OCI-LY7 (cell line): Measurements from ENCODE around the gene SLC19A1. TPM values are rescaled to one million over a fixed set of nuclear protein-coding genes. Genes with fewer than 3 reads are reported as not detected.

Experiments
- BruUV-seq: library from RNA; stranded (reverse); fragments of 400-500 nt; replicated peaks from 2 replicates; lab custom pipeline; 2021; lab: Mats Ljungman, UMichigan
- CTCF ChIA-PET: fragments of 300-600 bp; sonication (Branson Sonifier 250); formaldehyde crosslinking; loops from one replicate; lab custom pipeline; 2022; ENCODE audit warnings: antibody characterized with exemption; ENCODE audit not compliant: unreplicated experiment; lab: Charles Lee
- POLR2A ChIA-PET: fragments of 300-600 bp; sonication (Branson Sonifier 250); formaldehyde crosslinking; loops from one replicate; lab custom pipeline; 2022; ENCODE audit warnings: antibody characterized with exemption; lab: Charles Lee
- DNase-seq: peaks from one replicate; pipeline ENCODE4 v3.0.0-alpha.2; 2015; ENCODE audit warnings: low spot score
- H2AFZ ChIP-seq: fragments of 200-600 bp; sonication (generic), shearing (Covaris generic); 2 replicates; pipeline ENCODE4 v1.6.1; 2014; ENCODE audit warnings: mild to moderate bottlenecking, antibody characterized with exemption, low read length, moderate library complexity
- H3K27ac ChIP-seq: fragments of 200-600 bp; sonication (generic); 2 replicates; pipeline ENCODE4 v1.5.1; 2014; ENCODE audit warnings: mixed run types, low read depth, mild to moderate bottlenecking, moderate library complexity, low read length, inconsistent platforms; ENCODE audit not compliant: poor library complexity, severe bottlenecking
- H3K36me3 ChIP-seq: fragments of 200-600 bp; sonication (generic); 2 replicates; pipeline ENCODE4 v1.6.1; 2014; ENCODE audit warnings: mild to moderate bottlenecking, antibody characterized with exemption, low read length, moderate library complexity, mixed read lengths; ENCODE audit not compliant: insufficient read depth
- H3K4me1 ChIP-seq: fragments of 200-600 bp; sonication (generic); 2 replicates; pipeline ENCODE4 v1.5.1; 2014; ENCODE audit warnings: mild to moderate bottlenecking, low read length; ENCODE audit not compliant: insufficient read depth, poor library complexity, severe bottlenecking
- H3K4me2 ChIP-seq: fragments of 200-600 bp; sonication (generic); 2 replicates; pipeline ENCODE4 v1.6.1; 2014; ENCODE audit warnings: mild to moderate bottlenecking, low read length
- H3K4me3 ChIP-seq: fragments of 200-600 bp; sonication (generic); 2 replicates; pipeline ENCODE4 v1.5.1; 2014; ENCODE audit warnings: mild to moderate bottlenecking, low read depth, low read length; ENCODE audit not compliant: poor library complexity, severe bottlenecking
- H3K79me2 ChIP-seq: fragments of 200-600 bp; sonication (generic); 2 replicates; pipeline ENCODE4 v1.6.1; 2016; ENCODE audit warnings: low read depth, mild to moderate bottlenecking, low read length, moderate library complexity, mixed read lengths; ENCODE audit not compliant: insufficient read depth
- H3K9me2 ChIP-seq: fragments of 200-600 bp; sonication (generic); 2 replicates; pipeline ENCODE4 v1.6.1; 2016; ENCODE audit warnings: mild to moderate bottlenecking, low read length, mixed read lengths; ENCODE audit not compliant: insufficient read depth
- H3K9me3 ChIP-seq: fragments of 200-600 bp; sonication (generic); 2 replicates; pipeline ENCODE4 v1.6.1; 2014; ENCODE audit warnings: mild to moderate bottlenecking, mixed run types, low read length, mixed read lengths
- H4K20me1 ChIP-seq: fragments of 200-600 bp; sonication (generic); 2 replicates; pipeline ENCODE4 v1.6.1; 2014; ENCODE audit warnings: mild to moderate bottlenecking, antibody characterized with exemption, low read length, moderate library complexity, mixed read lengths; ENCODE audit not compliant: insufficient read depth
- EZH2phosphoT487 ChIP-seq: fragments of 200-600 bp; sonication (generic); IDR thresholded peaks from 2 replicates; pipeline ENCODE4 v1.6.1; 2018; ENCODE audit warnings: low read depth, borderline replicate concordance, mild to moderate bottlenecking, mixed run types, antibody characterized with exemption, low read length, moderate library complexity, mixed read lengths
- intact Hi-C: fragments of 100-400 bp; cut with micrococcal nuclease; formaldehyde crosslinking; loops from one replicate; pipeline ENCODE4 v1.10.0; 2022; ENCODE audit not compliant: unreplicated experiment
- total RNA-seq, 2 experiments: library from RNA; depleted of rRNA in 1 of 2; stranded (reverse); fragments of >200 nt in 1 of 2; shearing (Covaris generic) in 1 of 2; gene quantifications; 2 replicates each; pipeline ENCODE4 v1.2.3, GENCODE V29; 2014 to 2022
- TF ChIP-seq, protein P1 (sequence below): fragments of 200-600 bp; sonication (generic); conservative IDR thresholded peaks from 2 replicates; pipeline ENCODE4 v1.5.1; 2014; ENCODE audit warnings: mild to moderate bottlenecking, antibody characterized with exemption, low read length, moderate library complexity, mixed read lengths

SLC19A1 gene
- total RNA-seq, 2 experiments from 2014 or later = 17.9 to 41.2 TPM

DNA sequence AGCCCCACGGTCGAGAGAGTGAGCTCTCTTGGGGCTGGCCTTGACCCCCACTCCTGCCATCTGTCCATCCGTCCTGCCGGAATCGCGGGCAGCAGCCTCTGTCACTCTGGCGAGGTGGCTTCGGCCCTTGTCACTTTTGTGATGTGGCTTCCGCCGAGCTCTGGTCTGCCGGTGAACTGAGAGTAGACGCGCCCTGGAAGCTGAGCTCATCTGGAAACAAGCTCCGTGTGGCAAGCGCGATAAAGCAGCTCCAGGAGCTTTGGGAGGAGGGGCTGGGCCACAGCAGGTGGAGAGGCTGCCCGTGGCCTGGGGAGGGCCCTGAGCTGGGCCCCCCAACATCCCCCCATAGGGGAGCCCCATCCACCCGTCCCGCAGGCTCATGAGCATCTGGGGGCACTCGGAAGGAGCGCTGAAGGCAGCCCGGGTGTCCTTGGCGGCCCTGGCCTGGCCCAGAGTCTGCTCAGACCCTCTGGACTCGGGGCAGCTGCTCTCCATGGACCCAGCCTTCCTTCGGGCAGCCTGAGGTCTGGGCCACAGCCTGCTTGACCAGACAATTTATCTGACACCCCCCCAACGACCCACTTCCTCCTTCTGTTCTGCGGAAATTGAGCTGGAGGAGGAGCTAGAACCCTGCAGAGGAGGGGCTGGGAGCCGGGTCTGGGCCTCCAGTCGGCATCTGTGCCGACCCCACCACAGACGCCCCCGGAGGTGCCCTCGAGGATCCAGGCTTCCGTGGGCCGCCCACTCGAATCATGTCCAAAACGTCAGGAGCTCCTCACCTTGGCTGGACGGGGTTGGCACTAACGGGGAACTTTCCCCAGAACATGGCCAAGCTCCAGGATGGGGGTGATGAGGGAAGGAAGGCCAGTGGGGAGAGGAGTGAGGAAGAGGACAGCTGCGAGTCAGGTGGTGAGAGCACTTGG lies 59.1 kb downstream of the SLC19A1 start:
- Histone ChIP-seq H4K20me1 (no peaks in the 10 kb centered on the region), H3K4me3 (no peak overlapping the region), H2AFZ (no peak overlapping the region), H3K79me2 (no peaks in the 10 kb centered on the region), H3K9me2 (no peaks in the 10 kb centered on the region), H3K9me3 (no peaks in the 10 kb centered on the region), H3K4me1 (peaks cover 5% of the 10 kb centered on the region), H3K36me3 (no peaks in the 10 kb centered on the region), H3K4me2 (no peak overlapping the region), H3K27ac (no peak overlapping the region)
- TF ChIP-seq, protein P1, sequence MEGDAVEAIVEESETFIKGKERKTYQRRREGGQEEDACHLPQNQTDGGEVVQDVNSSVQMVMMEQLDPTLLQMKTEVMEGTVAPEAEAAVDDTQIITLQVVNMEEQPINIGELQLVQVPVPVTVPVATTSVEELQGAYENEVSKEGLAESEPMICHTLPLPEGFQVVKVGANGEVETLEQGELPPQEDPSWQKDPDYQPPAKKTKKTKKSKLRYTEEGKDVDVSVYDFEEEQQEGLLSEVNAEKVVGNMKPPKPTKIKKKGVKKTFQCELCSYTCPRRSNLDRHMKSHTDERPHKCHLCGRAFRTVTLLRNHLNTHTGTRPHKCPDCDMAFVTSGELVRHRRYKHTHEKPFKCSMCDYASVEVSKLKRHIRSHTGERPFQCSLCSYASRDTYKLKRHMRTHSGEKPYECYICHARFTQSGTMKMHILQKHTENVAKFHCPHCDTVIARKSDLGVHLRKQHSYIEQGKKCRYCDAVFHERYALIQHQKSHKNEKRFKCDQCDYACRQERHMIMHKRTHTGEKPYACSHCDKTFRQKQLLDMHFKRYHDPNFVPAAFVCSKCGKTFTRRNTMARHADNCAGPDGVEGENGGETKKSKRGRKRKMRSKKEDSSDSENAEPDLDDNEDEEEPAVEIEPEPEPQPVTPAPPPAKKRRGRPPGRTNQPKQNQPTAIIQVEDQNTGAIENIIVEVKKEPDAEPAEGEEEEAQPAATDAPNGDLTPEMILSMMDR = no peak
- TF ChIP-seq EZH2phosphoT487 = no peak
- intact Hi-C loops = no loop called here
- no peak for DNase-seq
- ChIA-PET POLR2A (no interaction called here), CTCF (no interaction called here)
- no TSS peak for BruUV-seq

DNA sequence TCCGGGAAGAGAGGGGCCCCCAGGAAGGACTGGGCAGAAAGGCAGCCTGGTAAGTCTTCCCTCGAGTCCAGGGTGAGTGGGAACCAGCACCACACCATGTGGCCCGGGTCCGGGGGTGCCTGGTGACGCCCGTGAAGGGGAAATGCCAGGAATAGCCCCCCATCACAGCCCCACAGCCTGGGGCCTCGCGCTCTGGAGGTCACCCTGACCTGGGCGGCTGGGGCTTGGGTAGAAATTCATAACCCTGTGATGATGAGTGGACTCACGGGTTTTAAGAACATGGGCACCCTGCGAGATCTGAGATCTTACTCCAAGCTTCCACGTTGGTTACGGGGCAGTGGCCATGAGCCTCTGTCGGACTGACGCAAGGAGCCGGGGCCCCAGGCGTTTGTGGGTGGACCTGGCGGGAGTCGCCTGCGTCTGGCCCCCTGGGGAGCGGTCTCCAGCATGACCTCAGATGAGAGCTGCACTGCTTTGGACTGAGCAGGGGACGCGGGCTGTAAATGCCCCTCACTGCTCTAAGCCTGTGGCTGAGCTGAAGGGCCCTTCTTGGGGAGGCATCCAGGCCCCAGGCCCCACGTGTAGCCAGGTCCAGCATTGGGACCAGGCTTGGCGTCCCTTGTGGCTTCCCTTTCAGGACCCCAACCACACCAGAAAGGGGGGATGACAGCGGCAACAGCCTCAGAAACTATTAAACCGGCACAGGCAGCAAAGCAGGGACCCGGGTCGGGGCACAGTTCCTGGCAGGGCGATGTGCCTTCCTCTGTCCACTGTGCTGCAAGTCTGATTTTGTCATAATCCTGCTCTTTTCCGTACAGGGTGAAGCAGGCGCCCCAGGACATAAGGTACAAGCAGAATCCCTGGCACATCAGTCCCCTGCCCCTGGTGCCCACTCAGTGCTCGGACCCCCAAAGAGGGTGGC lies 60.0 kb downstream of the SLC19A1 start:
- no peaks in the 10 kb centered on the region for H3K79me2 ChIP-seq
- TF ChIP-seq EZH2phosphoT487 = no peak
- TF ChIP-seq, protein P1 = no peak
- intact Hi-C loops = no loop called here
- no peak for DNase-seq
- ChIA-PET POLR2A (no interaction called here), CTCF (no interaction called here)
- H3K9me2 ChIP-seq = no peaks in the 10 kb centered on the region
- H3K9me3 ChIP-seq = no peaks in the 10 kb centered on the region
- H3K36me3 ChIP-seq = no peaks in the 10 kb centered on the region
- no TSS peak for BruUV-seq
- H3K27ac ChIP-seq = no peak overlapping the region
- H3K4me1 ChIP-seq = peaks cover 5% of the 10 kb centered on the region
- no peak overlapping the region for H3K4me2 ChIP-seq
- H4K20me1 ChIP-seq = no peaks in the 10 kb centered on the region
- H3K4me3 ChIP-seq = no peak overlapping the region
- H2AFZ ChIP-seq = no peak overlapping the region
